Metanephros (tissue), 1 donor: ENCODE data around the gene SLFN5. TPM values are rescaled to one million over a fixed set of nuclear protein-coding genes. Genes with fewer than 3 reads are reported as not detected.

Source experiments
- total RNA-seq: library from RNA; depleted of rRNA; stranded (reverse); fragments of >200 nt; gene quantifications from one replicate; pipeline ENCODE4 v1.2.3, GENCODE V29; 2014

The SLFN5 gene
- total RNA-seq, result 15.9 TPM

DNA sequence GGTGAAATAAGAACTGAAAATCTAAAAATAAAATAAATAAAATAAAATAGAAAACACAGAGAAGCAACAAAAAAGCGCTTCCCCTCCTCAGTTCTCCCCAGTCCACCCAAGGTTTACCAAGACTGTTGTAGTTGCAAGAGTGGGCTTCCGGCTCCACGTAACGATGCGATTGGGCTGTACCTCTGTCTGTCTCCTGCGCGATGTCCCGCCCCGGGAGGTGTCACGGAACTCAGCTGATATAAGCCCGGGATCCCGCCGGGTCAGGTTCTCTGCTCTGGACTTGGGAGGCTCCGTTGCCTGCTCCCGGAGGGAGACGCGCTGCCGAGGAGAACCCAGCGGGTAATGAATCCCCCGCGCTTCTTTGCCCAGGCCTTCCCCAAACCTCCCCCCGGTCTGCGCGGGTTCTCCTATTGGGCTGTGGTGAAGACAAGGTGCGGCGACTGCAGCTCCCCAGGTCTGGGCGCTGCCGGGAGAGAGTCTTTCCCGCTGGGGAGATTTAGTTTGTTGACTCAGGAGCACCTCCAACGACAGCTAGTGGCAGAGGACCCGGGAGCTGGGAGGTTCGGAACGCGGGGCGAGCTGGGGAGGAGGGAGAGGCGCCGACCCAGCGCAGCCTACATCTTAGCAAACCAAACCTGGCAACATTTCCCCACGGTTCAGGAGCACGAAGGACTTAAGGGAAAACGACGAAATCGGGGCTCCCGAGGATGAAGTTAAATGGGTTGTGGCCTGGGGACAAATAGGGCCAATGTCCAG, at the start of gene SLFN5:
TSS of gene SLFN5 (plus strand) at position 268 of the 756 bp plus-strand sequence. CDS start 15,619 bp downstream, outside the sequence.

DNA sequence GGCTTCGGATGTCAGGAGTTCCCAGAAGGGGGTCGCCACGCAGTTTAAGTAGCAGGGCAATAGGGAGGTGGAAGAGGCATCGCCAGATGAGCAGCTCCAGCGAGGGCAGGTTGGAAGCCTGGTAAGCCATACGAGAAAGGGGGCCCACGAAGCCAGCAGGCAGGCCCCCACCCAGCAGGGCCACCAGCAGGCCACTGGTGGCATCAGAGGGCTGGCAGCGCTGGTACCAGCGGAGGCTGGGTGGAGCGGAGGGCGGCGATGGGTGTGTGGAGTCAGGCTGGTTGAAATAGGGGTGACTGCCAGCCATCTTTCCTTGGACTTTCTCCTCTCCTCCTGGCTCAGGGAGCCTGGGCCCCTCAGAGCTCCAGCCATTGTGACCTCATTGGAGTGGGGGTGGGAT, 48.9 kb upstream of the SLFN5 start, which contains the start of gene SLC35G3:
TSS of gene SLC35G3 (minus strand) at position 393 of the 400 bp plus-strand sequence. CDS start at position 307, 86 bp downstream.

Other genes with a start within 250 kb of the SLFN5 start
- gene RFFL, start 179.4 kb upstream of the SLFN5 start, total RNA-seq, result 19.0 TPM
- gene RAD51D, start 123.2 kb upstream of the SLFN5 start, total RNA-seq, result 12.1 TPM
- gene FNDC8, start 121.5 kb upstream of the SLFN5 start, total RNA-seq, result not detected
- gene NLE1, start 100.8 kb upstream of the SLFN5 start, total RNA-seq, result 15.7 TPM
- 32.2 TPM for gene UNC45B, start 95.3 kb upstream of the SLFN5 start, total RNA-seq
- gene SLC35G3, start 48.7 kb upstream of the SLFN5 start, total RNA-seq, result not detected
- gene SLFN11, start 130.5 kb downstream of the SLFN5 start, total RNA-seq, result 16.3 TPM
- gene SLFN12, start 189.4 kb downstream of the SLFN5 start, total RNA-seq, result 20.0 TPM
- gene SLFN13, start 205.7 kb downstream of the SLFN5 start, total RNA-seq, result 9.8 TPM